DMS153 treated with DMSO at 0.1 percent for 48 hours (cell line): ENCODE results near the gene NDEL1.

ENCODE experiments used
- DNase-seq: peaks from one replicate; lab custom pipeline; 2025; ENCODE audit not compliant: unreplicated experiment; lab: John Stamatoyannopoulos, UW

Gene NDEL1

GRCh38 chr17:8500609-8501008 is 64.9 kb downstream of the NDEL1 start:
- DNase-seq, result no peak

GRCh38 chr17:8502126-8502525 is 66.4 kb downstream of the NDEL1 start:
- no peak for DNase-seq

DNA sequence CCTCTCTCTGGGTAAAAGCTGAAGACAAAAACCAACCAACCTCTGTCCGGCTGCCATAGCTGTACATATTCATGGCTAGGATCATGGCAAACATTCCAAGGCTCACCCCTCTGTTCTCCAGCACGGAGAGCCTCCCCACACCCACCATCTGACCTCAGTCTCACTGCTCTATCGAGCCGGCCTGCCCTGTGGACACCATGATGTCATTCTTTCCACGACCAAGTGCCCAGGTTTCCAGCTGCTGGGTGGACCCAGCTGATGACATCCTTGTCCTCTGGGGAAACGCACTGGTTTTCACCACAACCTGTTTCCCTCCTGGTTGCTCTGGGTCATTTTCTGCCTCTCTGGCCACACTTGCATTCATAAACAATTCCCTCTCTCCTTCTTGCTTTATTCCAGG is 67.7 kb downstream of the NDEL1 start:
- DNase-seq, result no peak

DNA sequence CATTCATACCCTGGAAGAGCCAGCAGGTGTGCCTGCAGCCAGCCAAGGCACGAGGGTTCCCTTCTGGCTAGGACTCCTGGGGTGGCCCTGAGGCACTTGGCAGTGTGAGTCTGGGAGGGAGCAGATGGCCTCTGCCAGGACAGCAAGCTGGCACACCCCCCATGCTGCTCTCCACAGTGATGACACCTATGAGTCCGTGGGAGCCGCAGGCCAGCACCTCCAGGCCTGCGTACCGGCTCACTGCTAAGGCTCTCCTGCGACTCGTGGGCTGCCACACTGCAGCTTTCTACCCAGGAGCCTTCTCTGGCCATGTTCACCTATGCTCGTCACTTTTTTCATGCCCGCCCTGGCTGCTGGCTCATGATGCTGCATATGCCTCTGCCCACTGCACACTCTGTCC is 68.1 kb downstream of the NDEL1 start:
- DNase-seq, result no peak

DNA sequence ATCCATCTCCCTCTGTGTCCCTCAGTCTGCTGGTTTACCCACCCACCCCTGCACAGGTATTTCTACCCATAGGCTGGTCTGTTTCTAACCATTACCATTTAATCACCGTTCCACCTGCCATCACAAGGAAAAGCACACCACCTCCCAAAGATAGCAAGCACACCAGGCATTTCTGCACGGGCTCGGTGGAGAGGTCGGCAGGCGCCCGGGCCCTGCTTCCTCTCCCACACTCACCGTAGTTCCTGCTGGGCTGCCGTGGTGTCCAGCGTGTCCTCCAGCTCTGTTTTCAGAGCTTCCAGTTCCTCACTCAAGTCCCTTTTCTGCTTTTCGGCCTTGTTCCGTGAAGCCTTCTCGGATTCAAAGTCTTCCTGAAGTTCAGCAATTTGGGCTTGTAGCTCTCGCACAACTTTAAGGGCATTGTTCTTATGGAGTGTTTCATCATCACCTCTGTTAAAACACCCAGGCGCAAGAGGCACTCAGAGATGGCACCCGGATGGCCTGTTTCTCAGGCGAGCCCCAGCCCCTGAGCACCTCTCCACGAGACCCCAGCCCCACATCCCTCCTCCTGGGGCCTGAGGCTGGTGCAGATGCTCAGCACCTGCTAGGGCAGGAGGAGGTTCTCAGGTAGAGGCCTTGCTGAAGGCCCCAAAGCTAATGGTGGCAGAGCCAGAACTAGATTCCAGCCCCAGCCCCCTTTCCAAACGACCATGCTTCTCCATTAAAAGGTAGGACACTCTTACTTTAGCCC is 69.0 kb downstream of the NDEL1 start:
- DNase-seq, result no peak

DNA sequence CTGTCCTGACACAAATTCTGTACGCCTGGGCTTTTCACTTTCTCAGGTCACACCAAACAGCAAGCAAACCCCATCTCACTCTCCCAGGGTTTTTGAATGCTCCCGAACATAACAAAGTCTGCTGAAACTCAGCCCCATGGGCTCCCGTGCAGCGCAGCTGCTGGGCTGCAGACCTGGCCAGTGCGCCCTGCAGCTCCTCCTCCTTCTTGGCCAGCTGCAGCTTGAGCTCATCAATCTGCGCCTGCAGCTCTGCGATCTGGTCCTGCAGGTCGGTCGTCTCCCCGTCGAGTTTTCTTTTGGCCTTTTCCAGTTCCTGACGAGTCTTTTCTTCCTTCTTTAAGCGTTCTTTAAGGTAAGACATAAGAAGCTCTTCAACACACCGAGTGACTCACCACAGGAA is 70.5 kb downstream of the NDEL1 start:
- DNase-seq, result no peak

- no peak for DNase-seq
These were observed 79.1 kb downstream of the NDEL1 start for GRCh38 chr17:8514801-8515200.
